HCT116 (cell line): ENCODE data around the gene CAB39. TPM values are rescaled to one million over a fixed set of nuclear protein-coding genes. Genes with fewer than 3 reads are reported as not detected.

Source experiments
- ATAC-seq: fragments of 200-7000 bp; cut with Tn5 transposase; 2 replicates; pipeline ENCODE4 v1.9.1; 2020; ENCODE audit warnings: mild to moderate bottlenecking, moderate library complexity
- BruUV-seq: library from RNA; stranded (reverse); fragments of 400-500 nt; replicated peaks from 2 replicates; lab custom pipeline; 2021; lab: Mats Ljungman, UMichigan
- CTCF ChIA-PET: fragments of 300-600 bp; sonication (Branson Sonifier 250); formaldehyde crosslinking; loops from one replicate; lab custom pipeline; 2021; ENCODE audit warnings: antibody characterized with exemption; lab: Charles Lee
- POLR2A ChIA-PET: fragments of 300-600, 350-600 bp; sonication (Branson Sonifier 250); formaldehyde crosslinking; loops from one replicate; lab custom pipeline; 2021; ENCODE audit warnings: antibody characterized with exemption; lab: Charles Lee
- RAD21 ChIA-PET, 2 experiments: fragments of 300-600 bp; sonication (Branson Sonifier 250); formaldehyde crosslinking; loops; one replicate each; lab custom pipeline; 2023; ENCODE audit warnings: low total read pairs in 2 of 2; ENCODE audit not compliant: uncharacterized antibody in 2 of 2, unreplicated experiment in 2 of 2, low non-redundant PET in 1 of 2; lab: Charles Lee
- DNase-seq: peaks from one replicate; pipeline ENCODE4 v3.0.0-alpha.2; 2010; ENCODE audit warnings: low read depth, low spot score
- H2AFZ ChIP-seq: fragments of 200-600 bp; shearing (Covaris generic), sonication (generic); 2 replicates; pipeline ENCODE4 v1.6.1; 2017; ENCODE audit warnings: low read depth, mixed run types, mixed read lengths, antibody characterized with exemption, low read length; ENCODE audit not compliant: poor library complexity, severe bottlenecking
- H3K27ac ChIP-seq: 2 replicates; pipeline ENCODE4 v1.5.1; 2012; ENCODE audit warnings: low read depth, low read length
- H3K27me3 ChIP-seq: fragments of 200-600 bp; sonication (generic); 2 replicates; pipeline ENCODE4 v1.6.1; 2016; ENCODE audit warnings: mixed run types, low read length, mixed read lengths; ENCODE audit not compliant: insufficient read depth
- H3K36me3 ChIP-seq, 2 experiments: fragments of 200-500 bp in 1 of 2; fragments of 200-600 bp in 1 of 2; sonication (Bioruptor generic) in 1 of 2; sonication (generic) in 1 of 2; 2 replicates each; pipeline versions ENCODE4 v1.5.1 to v1.6.1; 2014 to 2016; ENCODE audit warnings: low read length in 2 of 2, inconsistent platforms in 1 of 2, mixed read lengths in 1 of 2, mixed run types in 1 of 2; ENCODE audit not compliant: insufficient read depth in 2 of 2, control insufficient read depth in 1 of 2
- H3K4me1 ChIP-seq, 2 experiments: fragments of 200-600 bp in 1 of 2; sonication (generic) in 1 of 2; 2 replicates each; pipeline versions ENCODE4 v1.5.1 to v1.6.1; 2012 to 2017; ENCODE audit warnings: low read length in 2 of 2, inconsistent platforms in 1 of 2, mild to moderate bottlenecking in 1 of 2, mixed read lengths in 1 of 2, mixed run types in 1 of 2, moderate library complexity in 1 of 2; ENCODE audit not compliant: insufficient read depth in 2 of 2, control insufficient read depth in 1 of 2
- H3K4me2 ChIP-seq: fragments of 200-600 bp; sonication (generic); 2 replicates; pipeline ENCODE4 v1.6.1; 2017; ENCODE audit warnings: mixed run types, low read length, mixed read lengths
- H3K4me3 ChIP-seq, 2 experiments: fragments of 200-600 bp in 1 of 2; sonication (generic) in 1 of 2; replicated peaks in 1 of 2; 2 replicates each; pipeline ENCODE4 v1.5.1; 2011 to 2016; ENCODE audit warnings: low read length in 2 of 2, control low read depth in 1 of 2, low read depth in 1 of 2, mild to moderate bottlenecking in 1 of 2, mixed read lengths in 1 of 2, mixed run types in 1 of 2
- H3K79me2 ChIP-seq: fragments of 200-600 bp; sonication (generic); 2 replicates; pipeline ENCODE4 v1.6.1; 2017; ENCODE audit warnings: mild to moderate bottlenecking, mixed run types, low read length, moderate library complexity, mixed read lengths; ENCODE audit not compliant: insufficient read depth
- H3K9ac ChIP-seq: fragments of 200-600 bp; sonication (generic); 2 replicates; pipeline ENCODE4 v1.6.1; 2016; ENCODE audit warnings: low read length, mixed read lengths
- H3K9me2 ChIP-seq: fragments of 200-600 bp; sonication (generic), shearing (Covaris generic); 2 replicates; pipeline ENCODE4 v1.6.1; 2017; ENCODE audit warnings: mixed run types, mild to moderate bottlenecking, moderate library complexity; ENCODE audit not compliant: insufficient read depth
- H3K9me3 ChIP-seq, 2 experiments: fragments of 200-500 bp in 1 of 2; fragments of 200-600 bp in 1 of 2; sonication (Bioruptor generic) in 1 of 2; sonication (generic) in 1 of 2; 2 replicates each; pipeline ENCODE4 v1.6.1; 2014 to 2017; ENCODE audit warnings: low read length in 2 of 2, mixed read lengths in 2 of 2, inconsistent platforms in 1 of 2, low read depth in 1 of 2, mild to moderate bottlenecking in 1 of 2, mixed run types in 1 of 2, moderate library complexity in 1 of 2; ENCODE audit not compliant: control insufficient read depth in 1 of 2, insufficient read depth in 1 of 2
- H4K20me1 ChIP-seq: fragments of 200-600 bp; sonication (generic), shearing (Covaris generic); 2 replicates; pipeline ENCODE4 v1.6.1; 2017; ENCODE audit warnings: mixed run types, mild to moderate bottlenecking, moderate library complexity; ENCODE audit not compliant: insufficient read depth
- ATF3 ChIP-seq: IDR thresholded peaks from 2 replicates; pipeline ENCODE4 v1.6.1; 2012
- EGR1 ChIP-seq: IDR thresholded peaks from 2 replicates; pipeline ENCODE4 v1.6.1; 2012; ENCODE audit warnings: low read depth
- ELF1 ChIP-seq: IDR thresholded peaks from 2 replicates; pipeline ENCODE4 v1.6.1; 2012; ENCODE audit warnings: low read depth, borderline replicate concordance
- EZH2phosphoT487 ChIP-seq: fragments of 200-600 bp; IDR thresholded peaks from 2 replicates; pipeline ENCODE4 v1.6.1; 2018; ENCODE audit warnings: antibody characterized with exemption, borderline replicate concordance
- FOSL1 ChIP-seq: IDR thresholded peaks from 2 replicates; pipeline ENCODE4 v1.6.1; 2012; ENCODE audit warnings: low read depth
- MAX ChIP-seq: IDR thresholded peaks from 2 replicates; pipeline ENCODE4 v1.6.1; 2012
- POLR2A ChIP-seq: IDR thresholded peaks from 2 replicates; pipeline ENCODE4 v1.7.0; 2011; ENCODE audit warnings: borderline replicate concordance; ENCODE audit not compliant: insufficient read depth, insufficient read length; ENCODE audit errors: extremely low read depth
- POLR2AphosphoS5 ChIP-seq: IDR thresholded peaks from 2 replicates; pipeline ENCODE4 v1.6.1; 2011; ENCODE audit warnings: mild to moderate bottlenecking, low read depth, low read length, moderate library complexity
- SIN3A ChIP-seq: IDR thresholded peaks from 2 replicates; pipeline ENCODE4 v1.6.1; 2012; ENCODE audit warnings: low read depth
- SP1 ChIP-seq: IDR thresholded peaks from 2 replicates; pipeline ENCODE4 v1.6.1; 2012; ENCODE audit warnings: low read depth
- TCF7L2 ChIP-seq: IDR thresholded peaks from 2 replicates; pipeline ENCODE4 v1.7.0; 2011; ENCODE audit warnings: borderline replicate concordance, inconsistent platforms; ENCODE audit not compliant: insufficient read depth, insufficient read length; ENCODE audit errors: extremely low read depth
- YY1 ChIP-seq: IDR thresholded peaks from 2 replicates; pipeline ENCODE4 v1.6.1; 2011; ENCODE audit warnings: low read length, low read depth, moderate library complexity, mild to moderate bottlenecking; ENCODE audit not compliant: insufficient replicate concordance; ENCODE audit errors: extremely low read depth
- ZFX ChIP-seq: fragments of 450-650 bp; IDR thresholded peaks from 2 replicates; pipeline ENCODE4 v1.6.1; 2017
- ZNF274 ChIP-seq: fragments of 200-500 bp; sonication (Bioruptor generic); IDR thresholded peaks from 2 replicates; pipeline ENCODE4 v1.6.1; 2014; ENCODE audit warnings: mild to moderate bottlenecking, low read depth, low read length, inconsistent platforms
- intact Hi-C: fragments of 100-400 bp; cut with micrococcal nuclease; formaldehyde crosslinking; loops from 2 replicates; pipeline ENCODE4 v1.10.0; 2022
- total RNA-seq: library from RNA; stranded (reverse); gene quantifications from one replicate; pipeline ENCODE4 v1.2.1, GENCODE V29; 2021; ENCODE audit not compliant: unreplicated experiment

Gene CAB39
- total RNA-seq, 1 experiment from 2014 or later, result 63.6 TPM

- TF ChIP-seq SIN3A, result no peak
- no peak for TF ChIP-seq ATF3
- TF ChIP-seq ZNF274, result no peak
- no peak for TF ChIP-seq SP1
- TF ChIP-seq TCF7L2, result no peak
- TF ChIP-seq POLR2A, result no peak
- TF ChIP-seq ELF1, result no peak
- no peak for TF ChIP-seq POLR2AphosphoS5
- no peak for TF ChIP-seq MAX
- no peak for TF ChIP-seq FOSL1
- TF ChIP-seq EGR1, result no peak
- no peak for TF ChIP-seq YY1
- TF ChIP-seq ZFX, result no peak
- no peak for TF ChIP-seq EZH2phosphoT487
- DNase-seq (no peak), ATAC-seq (no peak)
- intact Hi-C loops, result no loop called here
- H2AFZ ChIP-seq, result no peak overlapping the region
- H3K9ac ChIP-seq, result no peak overlapping the region
- H3K9me2 ChIP-seq, result no peaks in the 10 kb centered on the region
- BruUV-seq, result no TSS peak
- peaks cover 3 to 4% of the 10 kb centered on the region in 2 experiments; a peak in 3 of 4 replicates for H3K4me1 ChIP-seq
- H3K4me2 ChIP-seq, result no peak overlapping the region
- H4K20me1 ChIP-seq, result no peaks in the 10 kb centered on the region
- H3K36me3 ChIP-seq, result no peaks in the 10 kb centered on the region
- H3K27me3 ChIP-seq, result no peaks in the 10 kb centered on the region
- CTCF ChIA-PET, result no interaction called here
- H3K9me3 ChIP-seq, result peaks cover 8 to 9% of the 10 kb centered on the region in 2 experiments; a peak in 3 of 4 replicates
- H3K27ac ChIP-seq, result no peak overlapping the region
- RAD21 ChIA-PET, result no interaction called here
- no peak overlapping the region for H3K4me3 ChIP-seq
- POLR2A ChIA-PET, result no interaction called here
- no peaks in the 10 kb centered on the region for H3K79me2 ChIP-seq
Measured at GRCh38 chr2:230676546-230676945, 36.1 kb upstream of the CAB39 start.
